GM20431 (cell line): ENCODE results near the gene KIAA1671.

Experiments
- in situ Hi-C: fragments of 300-500 bp; cut with MseI, MboI; formaldehyde crosslinking; loops from one replicate; pipeline ENCODE4 v1.15.0; 2020; ENCODE audit warnings: low sequenced_read_pairs; ENCODE audit not compliant: unreplicated experiment

KIAA1671 gene

GRCh38 chr22:25061134-25061533 is 108.6 kb downstream of the KIAA1671 start:
- in situ Hi-C loops: no loop called here

GRCh38 chr22:25061605-25062376 is 109.3 kb downstream of the KIAA1671 start:
- in situ Hi-C loops: no loop called here

- in situ Hi-C loops: no loop called here
Observed at GRCh38 chr22:25062386-25063085, 110.0 kb downstream of the KIAA1671 start.

DNA sequence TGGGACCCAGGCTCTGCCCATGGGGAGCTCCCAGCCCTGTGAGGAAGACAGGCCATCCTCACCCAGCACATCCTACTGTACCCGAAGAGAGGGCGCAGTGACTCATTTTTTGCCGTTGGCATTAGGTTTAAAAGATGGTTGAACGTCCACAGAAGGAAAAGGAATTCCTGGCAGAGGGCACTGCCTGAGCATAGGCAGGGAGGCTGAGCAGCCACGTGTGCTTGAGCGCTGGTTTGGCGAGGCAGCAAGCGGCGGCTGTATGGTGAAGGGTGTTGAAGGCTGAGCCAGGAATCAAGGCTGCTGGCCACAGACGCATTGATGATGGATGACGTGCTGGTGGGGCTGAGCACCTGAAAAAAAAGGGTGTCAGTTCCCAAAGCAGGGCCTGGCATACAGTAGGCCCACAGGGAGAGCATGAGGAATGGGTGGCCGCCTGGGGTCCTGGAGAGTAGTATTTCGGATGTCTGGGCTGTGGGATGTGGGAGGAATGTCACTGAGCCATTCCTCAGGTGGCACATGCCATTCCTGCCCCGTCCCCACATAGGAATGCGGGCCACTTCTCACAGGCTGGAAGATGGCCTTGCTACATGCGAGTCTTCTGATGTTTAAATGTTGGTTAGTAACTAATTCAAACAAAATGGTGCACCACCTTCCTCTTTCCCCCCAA is 112.5 kb downstream of the KIAA1671 start:
- in situ Hi-C loops: no loop called here

- in situ Hi-C loops: no loop called here
Observed at GRCh38 chr22:25066861-25067435, 114.4 kb downstream of the KIAA1671 start.

- in situ Hi-C loops: no loop called here
Observed at GRCh38 chr22:25067851-25068421, 115.4 kb downstream of the KIAA1671 start.

- in situ Hi-C loops: no loop called here
Observed at GRCh38 chr22:25068707-25069106, 116.2 kb downstream of the KIAA1671 start.

DNA sequence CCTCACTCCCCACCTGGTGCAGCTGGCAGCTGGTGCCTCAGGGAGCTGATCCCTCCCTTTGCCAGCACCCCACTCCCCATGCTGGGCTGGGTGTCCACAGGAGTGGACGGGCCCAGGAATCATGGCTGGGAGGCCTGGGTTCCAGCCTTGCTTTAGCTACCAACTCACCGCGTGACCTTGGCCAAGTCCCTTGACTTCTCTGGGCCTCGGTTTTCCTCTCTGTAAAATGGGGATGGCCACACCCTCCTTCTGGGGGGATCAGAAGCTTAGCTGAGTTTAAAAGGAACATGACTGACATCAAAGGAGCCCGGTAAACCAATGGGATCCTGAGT is 116.9 kb downstream of the KIAA1671 start:
- in situ Hi-C loops: no loop called here

- in situ Hi-C loops: loop anchor here (10.0 kb wide), 1 partner anchor 105 kb away; no protein-coding TSS in a partner anchor
Observed at GRCh38 chr22:25069758-25070481, 117.4 kb downstream of the KIAA1671 start.

DNA sequence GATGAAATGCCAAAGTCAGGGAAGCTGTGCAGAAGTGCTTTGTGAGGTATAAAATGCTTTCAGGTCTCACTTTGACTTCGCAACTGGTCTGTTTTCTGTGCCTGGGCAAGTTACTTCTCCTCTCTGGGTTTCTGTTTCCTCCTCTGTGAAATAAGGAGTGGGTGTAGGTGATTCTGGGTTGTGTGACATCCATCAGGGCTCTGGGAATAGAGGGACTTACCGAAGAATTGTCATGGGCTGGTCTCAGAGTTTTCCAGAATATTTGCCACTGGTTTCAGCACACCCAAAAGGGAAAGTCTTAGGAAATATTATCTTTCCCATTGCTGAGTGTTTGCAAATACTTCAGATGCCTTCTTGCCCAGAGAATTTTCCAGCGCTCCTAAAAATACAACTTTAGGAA is 118.4 kb downstream of the KIAA1671 start:
- in situ Hi-C loops: loop anchor here (10.0 kb wide), 1 partner anchor 104 kb away; no protein-coding TSS in a partner anchor

DNA sequence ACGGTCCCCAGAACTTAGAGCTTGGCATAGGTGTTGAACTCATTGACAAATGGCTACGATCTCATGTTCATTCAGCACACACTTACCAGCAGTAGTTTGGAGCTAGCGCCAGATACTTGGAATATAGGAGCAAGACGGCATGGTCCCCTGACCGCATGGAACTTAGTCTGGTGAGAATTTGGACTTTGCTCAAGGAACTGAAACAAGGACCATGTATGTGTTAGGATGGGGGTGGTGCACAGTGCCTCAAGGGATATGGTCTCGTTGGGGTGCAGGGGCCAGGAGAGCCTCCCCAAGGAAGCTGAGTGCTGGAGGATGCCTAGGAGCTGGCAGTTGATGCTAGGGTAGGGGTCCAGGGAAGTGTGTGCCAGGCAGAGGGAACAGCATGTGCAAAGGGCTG is 119.2 kb downstream of the KIAA1671 start:
- in situ Hi-C loops: loop anchor here (10.0 kb wide), 1 partner anchor 103 kb away; no protein-coding TSS in a partner anchor

- in situ Hi-C loops: loop anchor here (10.0 kb wide), 1 partner anchor 102 kb away; no protein-coding TSS in a partner anchor
Observed at GRCh38 chr22:25072406-25072805, 119.9 kb downstream of the KIAA1671 start.

GRCh38 chr22:25076336-25076735 is 123.8 kb downstream of the KIAA1671 start:
- in situ Hi-C loops: loop anchor here (10.0 kb wide), 1 partner anchor 98 kb away; no protein-coding TSS in a partner anchor

DNA sequence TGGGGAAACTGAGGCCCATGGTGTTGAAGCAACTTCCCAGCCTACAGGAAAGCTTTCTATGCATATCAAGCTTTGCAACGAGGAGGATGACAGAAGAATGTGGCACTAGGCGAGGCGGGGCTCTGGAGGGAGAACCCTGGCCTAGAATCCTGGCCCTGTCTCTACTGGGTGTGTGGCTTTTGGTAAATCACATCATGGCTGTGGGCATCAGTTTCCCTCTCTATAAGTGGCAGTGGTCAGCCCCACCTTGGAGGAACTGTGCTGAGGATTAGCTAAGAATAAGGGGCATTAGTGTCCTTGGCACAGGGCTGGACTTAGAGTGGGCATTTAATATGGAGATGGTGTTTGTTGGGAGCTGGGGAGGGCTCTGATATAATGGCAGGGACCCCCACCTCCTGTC is 124.5 kb downstream of the KIAA1671 start:
- in situ Hi-C loops: loop anchor here (10.0 kb wide), 1 partner anchor 98 kb away; no protein-coding TSS in a partner anchor

GRCh38 chr22:25077964-25078363 is 125.4 kb downstream of the KIAA1671 start:
- in situ Hi-C loops: loop anchor here (10.0 kb wide), 1 partner anchor 97 kb away; no protein-coding TSS in a partner anchor

- in situ Hi-C loops: loop anchor here (10.0 kb wide), 1 partner anchor 96 kb away; no protein-coding TSS in a partner anchor
Observed at GRCh38 chr22:25078591-25078990, 126.1 kb downstream of the KIAA1671 start.

DNA sequence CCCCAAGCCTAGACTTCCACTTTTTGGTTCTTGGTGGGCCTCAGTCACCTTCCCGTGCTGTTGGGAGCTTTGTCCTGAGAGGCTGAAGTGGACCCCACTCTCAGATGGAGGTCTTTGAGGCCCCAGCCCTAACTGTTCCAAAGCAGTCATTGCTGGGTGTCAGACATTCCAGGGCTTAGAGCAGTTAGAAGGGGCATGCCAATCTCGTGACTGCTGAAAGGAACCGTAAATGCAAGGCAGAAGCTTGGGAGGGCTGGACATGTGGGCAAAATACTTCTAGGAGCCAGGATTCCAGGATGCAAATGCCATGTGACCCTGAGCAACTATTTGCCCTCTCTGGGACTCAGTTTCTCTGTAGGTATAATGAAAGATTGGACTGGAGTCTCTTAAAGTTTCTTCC is 128.3 kb downstream of the KIAA1671 start:
- in situ Hi-C loops: no loop called here

GRCh38 chr22:25081409-25081824 is 128.9 kb downstream of the KIAA1671 start:
- in situ Hi-C loops: no loop called here

DNA sequence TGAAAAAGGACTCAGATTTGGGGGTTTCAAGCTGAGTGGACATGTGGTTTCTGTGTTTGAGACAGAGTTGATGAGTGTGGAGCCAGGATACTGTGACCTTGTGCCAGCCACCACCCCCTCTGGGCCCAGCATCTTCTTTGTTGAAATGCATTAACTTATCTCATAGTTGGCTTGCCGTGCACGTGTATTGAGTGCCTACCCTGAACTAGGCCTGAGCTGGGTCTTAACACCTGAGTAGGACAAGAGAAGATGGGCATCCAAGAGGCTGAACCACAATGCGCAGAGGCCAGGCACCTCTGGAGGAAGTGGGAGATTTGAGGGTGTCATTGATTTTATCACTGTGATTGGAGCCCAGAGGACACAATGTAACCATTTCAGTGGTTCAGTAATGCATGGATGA is 129.6 kb downstream of the KIAA1671 start:
- in situ Hi-C loops: no loop called here
